ENCODE measurements around the gene HSPE1. TPM values are rescaled to one million over a fixed set of nuclear protein-coding genes. Genes with fewer than 3 reads are reported as not detected.

HSPE1 gene
- total and polyA plus RNA-seq, 2 donors (not counting 3 experiments of a cell fraction or from before 2014, with no cell fraction given): 59.8 to 145 TPM

DNA sequence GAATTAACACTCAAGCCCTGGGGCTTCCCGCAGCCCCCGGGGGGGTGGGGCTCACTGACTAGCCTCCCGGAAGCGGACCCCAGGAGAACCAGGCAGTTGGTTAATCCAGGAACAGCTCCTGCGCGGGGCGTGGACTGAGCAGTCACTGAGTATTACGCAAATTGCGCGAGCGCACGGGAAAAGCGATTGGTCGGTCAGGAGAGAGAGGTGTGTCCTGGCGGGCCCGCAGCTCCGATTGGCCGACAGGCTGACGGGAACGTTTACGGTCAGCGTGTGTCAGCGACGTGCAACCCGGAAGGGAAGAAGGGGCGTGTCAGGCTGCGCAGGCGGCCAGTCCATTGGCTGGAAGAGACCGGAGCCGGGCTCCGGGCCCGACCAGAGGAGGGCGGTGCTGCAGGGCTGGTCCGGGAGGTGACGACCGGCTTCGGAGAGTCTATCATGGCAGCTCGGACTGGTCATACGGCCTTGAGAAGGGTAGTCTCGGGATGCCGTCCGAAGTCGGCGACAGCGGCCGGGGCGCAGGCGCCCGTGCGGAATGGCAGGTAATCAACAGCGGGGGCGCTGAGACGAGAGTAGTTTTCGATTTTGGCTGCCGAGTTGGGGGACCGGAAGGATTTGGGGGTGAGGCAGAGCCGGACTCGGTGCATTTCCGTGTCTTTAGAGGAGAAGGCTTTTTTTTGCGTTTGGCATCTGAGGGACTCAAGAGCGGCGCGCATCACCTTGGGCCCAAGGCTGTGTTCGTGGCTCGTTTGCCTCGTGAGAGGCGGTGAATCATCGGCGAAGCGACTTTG lies 46.9 kb upstream of the HSPE1 start, which contains the start of gene COQ10B:
COQ10B (plus strand) TSS at position 430 of the 791 bp plus-strand sequence; CDS start at position 439, 9 bp downstream.
- DNase-seq (ENCODE audit: low read depth, low spot score) (peak; percentile 100), FAIRE-seq (peak; percentile 98)
- Histone ChIP-seq H3K9me1 (replicated peaks; ENCODE audit: control insufficient read depth, extremely low read depth, insufficient read depth, low read length) (no peaks in the 10 kb centered on the region), H3K36me3 (ENCODE audit: control insufficient read depth in 2 of 2, extremely low read depth in 1 of 2, insufficient read depth in 2 of 2, low read length in 2 of 2) (no peaks in the 10 kb centered on the region), H4K20me1 (replicated peaks; ENCODE audit: control insufficient read depth, extremely low read depth, insufficient read depth, low read length) (peaks cover 2% of the 10 kb centered on the region), H3K9me3 (replicated peaks; ENCODE audit: control insufficient read depth, insufficient read depth, low read length) (no peaks in the 10 kb centered on the region), H3K9ac (replicated peaks; ENCODE audit: extremely low read depth, insufficient read depth, low read length) (peak within 1 kb of the TSS; percentile 99), H3K4me3 (replicated peaks in 1 of 3; ENCODE audit: insufficient read depth in 1 of 3, low read depth in 1 of 3, low read length in 3 of 3) (peak within 1 kb of the TSS; percentile 61 to 95 (median 75)), H3K27me3 (ENCODE audit: control insufficient read depth in 2 of 2, insufficient read depth in 2 of 2, low read length in 2 of 2) (no peaks in the 10 kb centered on the region), H3K4me2 (ENCODE audit: insufficient read depth, low read length) (peak within 1 kb of the TSS; percentile 98), H2AFZ (ENCODE audit: low read depth, low read length) (peak within 1 kb of the TSS; percentile 62), H3K27ac (ENCODE audit: insufficient read depth, low read depth, low read length) (peak within 1 kb of the TSS; percentile 98), H3K4me1 (ENCODE audit: control insufficient read depth, extremely low read depth, insufficient read depth, low read length) (peaks cover 14% of the 10 kb centered on the region), H3K79me2 (ENCODE audit: control insufficient read depth, insufficient read depth, low read length) (peaks cover 42% of the 10 kb centered on the region)
- dilution Hi-C loops (cut with MboI; ENCODE audit: extremely low pct_ligation_motif_present, low sequenced_read_pairs): no loop called here
- BruUV-seq (replicated peaks): TSS peak; percentile 85
- ChIA-PET CTCF (interaction anchor here (0.9 to 1.9 kb wide), 4 partner anchors 10 to 46 kb away, joined by 3 to 15 read pairs (median 4); partner anchors contain the start of genes HSPD1, HSPE1 and SF3B1), POLR2A (interaction anchor here (0.9 to 1.2 kb wide), 6 partner anchors 8 to 63 kb away, joined by 3 to 16 read pairs (median 4); partner anchors contain the start of genes HSPD1, HSPE1, MOB4 and SF3B1)
- intact Hi-C loops (cut with micrococcal nuclease): loop anchor here (1.0 kb wide), 4 partner anchors 18 to 252 kb away; partner anchors contain the start of genes HSPE1, MARS2 and SF3B1
- TF ChIP-seq POLR2A (IDR thresholded peaks at IDR 0.05; ENCODE audit: low read depth, low read length): peak; percentile 94
- TF ChIP-seq, protein P1, sequence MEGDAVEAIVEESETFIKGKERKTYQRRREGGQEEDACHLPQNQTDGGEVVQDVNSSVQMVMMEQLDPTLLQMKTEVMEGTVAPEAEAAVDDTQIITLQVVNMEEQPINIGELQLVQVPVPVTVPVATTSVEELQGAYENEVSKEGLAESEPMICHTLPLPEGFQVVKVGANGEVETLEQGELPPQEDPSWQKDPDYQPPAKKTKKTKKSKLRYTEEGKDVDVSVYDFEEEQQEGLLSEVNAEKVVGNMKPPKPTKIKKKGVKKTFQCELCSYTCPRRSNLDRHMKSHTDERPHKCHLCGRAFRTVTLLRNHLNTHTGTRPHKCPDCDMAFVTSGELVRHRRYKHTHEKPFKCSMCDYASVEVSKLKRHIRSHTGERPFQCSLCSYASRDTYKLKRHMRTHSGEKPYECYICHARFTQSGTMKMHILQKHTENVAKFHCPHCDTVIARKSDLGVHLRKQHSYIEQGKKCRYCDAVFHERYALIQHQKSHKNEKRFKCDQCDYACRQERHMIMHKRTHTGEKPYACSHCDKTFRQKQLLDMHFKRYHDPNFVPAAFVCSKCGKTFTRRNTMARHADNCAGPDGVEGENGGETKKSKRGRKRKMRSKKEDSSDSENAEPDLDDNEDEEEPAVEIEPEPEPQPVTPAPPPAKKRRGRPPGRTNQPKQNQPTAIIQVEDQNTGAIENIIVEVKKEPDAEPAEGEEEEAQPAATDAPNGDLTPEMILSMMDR (IDR thresholded peaks at IDR 0.05; ENCODE audit: extremely low read depth in 1 of 2, insufficient read depth in 1 of 2, low read depth in 1 of 2, low read length in 2 of 2): peak in 1 of 2 donors; percentile 30
- TF ChIP-seq, protein P2, sequence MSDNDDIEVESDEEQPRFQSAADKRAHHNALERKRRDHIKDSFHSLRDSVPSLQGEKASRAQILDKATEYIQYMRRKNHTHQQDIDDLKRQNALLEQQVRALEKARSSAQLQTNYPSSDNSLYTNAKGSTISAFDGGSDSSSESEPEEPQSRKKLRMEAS (IDR thresholded peaks at IDR 0.05; ENCODE audit: insufficient read depth, insufficient read length): peak; percentile 43
- TF ChIP-seq FOS (IDR thresholded peaks at IDR 0.05; ENCODE audit: borderline replicate concordance, insufficient read depth, low read length): peak; percentile 59
- TF ChIP-seq JUN (IDR thresholded peaks at IDR 0.05; ENCODE audit: borderline replicate concordance, insufficient read depth, insufficient read length, low read depth): peak; percentile 47
- no peak for TF ChIP-seq GATA2 (IDR thresholded peaks at IDR 0.05; ENCODE audit: insufficient read depth, insufficient read length, low read depth, low read length)
- peak; percentile 83 for TF ChIP-seq POLR2AphosphoS5 (IDR thresholded peaks at IDR 0.05; ENCODE audit: insufficient read depth, low read depth, low read length)
- TF ChIP-seq EZH2 (IDR thresholded peaks at IDR 0.05; ENCODE audit: borderline replicate concordance, low read depth, low read length, severe bottlenecking): no peak
- no peak for TF ChIP-seq MYC (IDR thresholded peaks at IDR 0.05; ENCODE audit: low read depth, low read length)
